NCI-H524 treated with DMSO at 0.1 percent for 48 hours (cell line): ENCODE data around the gene RETREG1.

ENCODE experiments used
- DNase-seq: peaks from one replicate; lab custom pipeline; 2025; lab: John Stamatoyannopoulos, UW

The RETREG1 gene

GRCh38 chr5:16580382-16580781, 36.4 kb downstream of the RETREG1 start:
- DNase-seq, result no peak

- no peak for DNase-seq
Observed at GRCh38 chr5:16579142-16579847, 37.5 kb downstream of the RETREG1 start.

- DNase-seq, result no peak
Observed at GRCh38 chr5:16578474-16578883, 38.3 kb downstream of the RETREG1 start.

GRCh38 chr5:16577677-16578076, 39.1 kb downstream of the RETREG1 start:
- no peak for DNase-seq

GRCh38 chr5:16574789-16575721, 41.7 kb downstream of the RETREG1 start:
- DNase-seq, result no peak

GRCh38 chr5:16573401-16573800, 43.4 kb downstream of the RETREG1 start:
- DNase-seq, result no peak

- DNase-seq, result no peak
Observed at GRCh38 chr5:16572289-16573015, 44.3 kb downstream of the RETREG1 start.

GRCh38 chr5:16571016-16571415, 45.8 kb downstream of the RETREG1 start:
- no peak for DNase-seq

- DNase-seq, result no peak
Observed at GRCh38 chr5:16570121-16570815, 46.5 kb downstream of the RETREG1 start.

- no peak for DNase-seq
Observed at GRCh38 chr5:16568875-16569580, 47.8 kb downstream of the RETREG1 start.

GRCh38 chr5:16567365-16567764, 49.4 kb downstream of the RETREG1 start:
- DNase-seq, result no peak

- DNase-seq, result no peak
Observed at GRCh38 chr5:16565118-16565517, 51.7 kb downstream of the RETREG1 start.

GRCh38 chr5:16564248-16564867, 52.4 kb downstream of the RETREG1 start:
- DNase-seq, result no peak

- no peak for DNase-seq
Observed at GRCh38 chr5:16563686-16564085, 53.1 kb downstream of the RETREG1 start.

- DNase-seq, result no peak
Observed at GRCh38 chr5:16561660-16562059, 55.1 kb downstream of the RETREG1 start.

- no peak for DNase-seq
Observed at GRCh38 chr5:16559702-16560101, 57.1 kb downstream of the RETREG1 start.

- DNase-seq, result no peak
Observed at GRCh38 chr5:16558984-16559629, 57.7 kb downstream of the RETREG1 start.

GRCh38 chr5:16557477-16557876, 59.3 kb downstream of the RETREG1 start:
- DNase-seq, result no peak

- no peak for DNase-seq
Observed at GRCh38 chr5:16554110-16554509, 62.7 kb downstream of the RETREG1 start.

GRCh38 chr5:16552666-16553343, 64.0 kb downstream of the RETREG1 start:
- DNase-seq, result no peak
